Left ventricle myocardium inferior (tissue), 1 donor: Measurements from ENCODE around the gene TRAF3. TPM values are rescaled to one million over a fixed set of nuclear protein-coding genes. Genes with fewer than 3 reads are reported as not detected.

Experiments used
- DNase-seq: peaks from one replicate; pipeline ENCODE4 v3.0.0-alpha.2; 2020
- H3K27ac ChIP-seq: fragments of 200-600 bp; replicated peaks from 2 replicates; pipeline ENCODE4 v1.8.0; 2021
- H3K27me3 ChIP-seq: fragments of 200-600 bp; 2 replicates; pipeline ENCODE4 v1.8.0; 2021; ENCODE audit warnings: low read depth
- H3K36me3 ChIP-seq: fragments of 200-600 bp; 2 replicates; pipeline ENCODE4 v1.8.0; 2021
- H3K4me1 ChIP-seq: fragments of 200-600 bp; 2 replicates; pipeline ENCODE4 v1.8.0; 2021
- H3K4me3 ChIP-seq: fragments of 200-600 bp; 2 replicates; pipeline ENCODE4 v1.8.0; 2021; ENCODE audit warnings: mild to moderate bottlenecking, moderate library complexity
- H3K9me3 ChIP-seq: fragments of 200-600 bp; replicated peaks from 2 replicates; pipeline ENCODE4 v1.8.0; 2021
- CTCF ChIP-seq: fragments of 200-600 bp; IDR thresholded peaks from 2 replicates; pipeline ENCODE4 v1.8.0; 2021; ENCODE audit warnings: antibody characterized with exemption, mild to moderate bottlenecking, borderline replicate concordance
- intact Hi-C: fragments of 100-400 bp; cut with micrococcal nuclease; formaldehyde crosslinking; loops from one replicate; pipeline ENCODE4 v1.11.0; 2022
- total RNA-seq: library from RNA; stranded (reverse); fragmentation: NEBNext Ultra II Directional; extraction: Animal tissue kit (Norgen Biotek cat#: 25700); gene quantifications from one replicate; pipeline ENCODE4 v1.2.1, GENCODE V29; 2021
- donor health status: DM: no; HTN: yes; CAD: no; lungs with severe emphysema.

TRAF3 gene
- total RNA-seq, 1 donor from 2014 or later: 11.3 TPM

GRCh38 chr14:102899516-102899900, 122.3 kb downstream of the TRAF3 start:
- no peak for DNase-seq
- Histone ChIP-seq H3K36me3 (peaks cover 20% of the 10 kb centered on the region), H3K27ac (no peak overlapping the region), H3K27me3 (no peaks in the 10 kb centered on the region), H3K9me3 (no peaks in the 10 kb centered on the region), H3K4me1 (peaks cover 14% of the 10 kb centered on the region), H3K4me3 (no peak overlapping the region)
- intact Hi-C loops: no loop called here
- TF ChIP-seq CTCF: no peak

GRCh38 chr14:102900631-102901571, 123.7 kb downstream of the TRAF3 start:
- no peaks in the 10 kb centered on the region for H3K27me3 ChIP-seq
- H3K36me3 ChIP-seq: peaks cover 31% of the 10 kb centered on the region
- intact Hi-C loops: no loop called here
- H3K4me1 ChIP-seq: peaks cover 14% of the 10 kb centered on the region
- H3K4me3 ChIP-seq: peak overlapping the region; percentile 49
- H3K9me3 ChIP-seq: no peaks in the 10 kb centered on the region
- TF ChIP-seq CTCF: no peak
- no peak overlapping the region for H3K27ac ChIP-seq
- no peak for DNase-seq

- no peak overlapping the region for H3K4me3 ChIP-seq
- DNase-seq: no peak
- H3K9me3 ChIP-seq: no peaks in the 10 kb centered on the region
- H3K36me3 ChIP-seq: peaks cover 33% of the 10 kb centered on the region
- no peak overlapping the region for H3K27ac ChIP-seq
- TF ChIP-seq CTCF: no peak
- H3K4me1 ChIP-seq: peaks cover 14% of the 10 kb centered on the region
- H3K27me3 ChIP-seq: no peaks in the 10 kb centered on the region
- intact Hi-C loops: no loop called here
These were observed 124.4 kb downstream of the TRAF3 start for GRCh38 chr14:102901633-102902032.

- H3K9me3 ChIP-seq: no peaks in the 10 kb centered on the region
- intact Hi-C loops: no loop called here
- H3K27ac ChIP-seq: no peak overlapping the region
- no peak overlapping the region for H3K4me3 ChIP-seq
- H3K4me1 ChIP-seq: peaks cover 14% of the 10 kb centered on the region
- H3K27me3 ChIP-seq: no peaks in the 10 kb centered on the region
- no peak for TF ChIP-seq CTCF
- peaks cover 38% of the 10 kb centered on the region for H3K36me3 ChIP-seq
- DNase-seq: no peak
These were observed 124.8 kb downstream of the TRAF3 start for GRCh38 chr14:102902086-102902485.

GRCh38 chr14:102902523-102903247, 125.4 kb downstream of the TRAF3 start:
- no peak for DNase-seq
- Histone ChIP-seq H3K36me3 (peaks cover 39% of the 10 kb centered on the region), H3K4me1 (peaks cover 14% of the 10 kb centered on the region), H3K4me3 (no peak overlapping the region), H3K27ac (no peak overlapping the region), H3K27me3 (no peaks in the 10 kb centered on the region), H3K9me3 (no peaks in the 10 kb centered on the region)
- intact Hi-C loops: no loop called here
- TF ChIP-seq CTCF: no peak
